ENCODE data around the gene TGM5.
"Not testable (repeated sequence)": the region's sequence is repeated elsewhere in the genome, so short reads cannot be mapped to it uniquely, and the experiment has no call there.

TGM5 gene

GRCh38 chr15:43273243-43273642, 6.5 kb upstream of the TGM5 start:
- Histone ChIP-seq H3K36me3 (ENCODE audit: control insufficient read depth, low read length) (no peaks in the 10 kb centered on the region), H3K79me2 (ENCODE audit: control insufficient read depth, low read length) (no peaks in the 10 kb centered on the region), H3K9me2 (replicated peaks; ENCODE audit: control insufficient read depth, low read length) (no peaks in the 10 kb centered on the region), H3K4me2 (ENCODE audit: low read length) (no peak overlapping the region), H4K20me1 (ENCODE audit: control insufficient read depth, insufficient read depth, low read depth, low read length) (no peaks in the 10 kb centered on the region), H3K27me3 (ENCODE audit: control insufficient read depth, low read length) (no peaks in the 10 kb centered on the region), H3K4me3 (ENCODE audit: low read length) (no peak overlapping the region), H3K27ac (ENCODE audit: low read depth, low read length) (no peak overlapping the region), H3K9me3 (ENCODE audit: control insufficient read depth, insufficient read depth, low read length) (peaks cover 4% of the 10 kb centered on the region; the same call in 1 of the 2 replicates), H3F3A (ENCODE audit: control insufficient read depth, insufficient read depth) (no peaks in the 10 kb centered on the region), H3K4me1 (ENCODE audit: control insufficient read depth, low read length) (peaks cover 16% of the 10 kb centered on the region)
- TF ChIP-seq CTCF (IDR thresholded peaks at IDR 0.05; ENCODE audit: low read depth, low read length, poor library complexity, severe bottlenecking) (no peak), EZH2phosphoT487 (IDR thresholded peaks at IDR 0.05; ENCODE audit: borderline replicate concordance, low read length) (no peak)

- not testable (repeated sequence) for H4K20me1 ChIP-seq (ENCODE audit: control insufficient read depth, insufficient read depth, low read depth, low read length); H3K9me3 ChIP-seq (ENCODE audit: control insufficient read depth, insufficient read depth, low read length); H3K36me3 ChIP-seq (ENCODE audit: control insufficient read depth, low read length); H3K4me2 ChIP-seq (ENCODE audit: low read length); H3K4me3 ChIP-seq (ENCODE audit: low read length); H3K9me2 ChIP-seq (replicated peaks; ENCODE audit: control insufficient read depth, low read length); H3K79me2 ChIP-seq (ENCODE audit: control insufficient read depth, low read length); H3K27me3 ChIP-seq (ENCODE audit: control insufficient read depth, low read length); H3K27ac ChIP-seq (ENCODE audit: low read depth, low read length); H3F3A ChIP-seq (ENCODE audit: control insufficient read depth, insufficient read depth)
- H3K4me1 ChIP-seq (ENCODE audit: control insufficient read depth, low read length), result peaks cover 16% of the 10 kb centered on the region
Observed at GRCh38 chr15:43271908-43272307, 5.2 kb upstream of the TGM5 start.

GRCh38 chr15:43270676-43271306, 4.1 kb upstream of the TGM5 start:
- no peak overlapping the region for H3K27ac ChIP-seq (ENCODE audit: low read depth, low read length)
- no peaks in the 10 kb centered on the region for H3K36me3 ChIP-seq (ENCODE audit: control insufficient read depth, low read length)
- peak overlapping the region; percentile 61 for H3K4me2 ChIP-seq (ENCODE audit: low read length)
- no peaks in the 10 kb centered on the region for H3K27me3 ChIP-seq (ENCODE audit: control insufficient read depth, low read length)
- peaks cover 16% of the 10 kb centered on the region for H3K4me1 ChIP-seq (ENCODE audit: control insufficient read depth, low read length)
- no peak for TF ChIP-seq CTCF (IDR thresholded peaks at IDR 0.05; ENCODE audit: low read depth, low read length, poor library complexity, severe bottlenecking)
- TF ChIP-seq EZH2phosphoT487 (IDR thresholded peaks at IDR 0.05; ENCODE audit: borderline replicate concordance, low read length), result no peak
- no peaks in the 10 kb centered on the region for H3K9me2 ChIP-seq (replicated peaks; ENCODE audit: control insufficient read depth, low read length)
- peak overlapping the region; percentile 24; the same call in 1 of the 2 replicates for H3K4me3 ChIP-seq (ENCODE audit: low read length)
- no peaks in the 10 kb centered on the region for H3K79me2 ChIP-seq (ENCODE audit: control insufficient read depth, low read length)
- H4K20me1 ChIP-seq (ENCODE audit: control insufficient read depth, insufficient read depth, low read depth, low read length), result no peaks in the 10 kb centered on the region
- no peaks in the 10 kb centered on the region for H3F3A ChIP-seq (ENCODE audit: control insufficient read depth, insufficient read depth)
- H3K9me3 ChIP-seq (ENCODE audit: control insufficient read depth, insufficient read depth, low read length), result peaks cover 4% of the 10 kb centered on the region; the same call in 1 of the 2 replicates

GRCh38 chr15:43270113-43270665, 3.5 kb upstream of the TGM5 start:
- Histone ChIP-seq H3K4me2 (ENCODE audit: low read length) (peak overlapping the region; percentile 61), H3K9me3 (ENCODE audit: control insufficient read depth, insufficient read depth, low read length) (peaks cover 4% of the 10 kb centered on the region; the same call in 1 of the 2 replicates), H3F3A (ENCODE audit: control insufficient read depth, insufficient read depth) (no peaks in the 10 kb centered on the region), H3K27me3 (ENCODE audit: control insufficient read depth, low read length) (0 out of 2 replicates have a peak, but pooled peaks cover 2% of the 10 kb centered on the region), H4K20me1 (ENCODE audit: control insufficient read depth, insufficient read depth, low read depth, low read length) (no peaks in the 10 kb centered on the region), H3K79me2 (ENCODE audit: control insufficient read depth, low read length) (no peaks in the 10 kb centered on the region), H3K27ac (ENCODE audit: low read depth, low read length) (no peak overlapping the region), H3K36me3 (ENCODE audit: control insufficient read depth, low read length) (no peaks in the 10 kb centered on the region), H3K4me1 (ENCODE audit: control insufficient read depth, low read length) (peaks cover 16% of the 10 kb centered on the region), H3K9me2 (replicated peaks; ENCODE audit: control insufficient read depth, low read length) (no peaks in the 10 kb centered on the region), H3K4me3 (ENCODE audit: low read length) (no peak overlapping the region)
- TF ChIP-seq CTCF (IDR thresholded peaks at IDR 0.05; ENCODE audit: low read depth, low read length, poor library complexity, severe bottlenecking) (no peak), EZH2phosphoT487 (IDR thresholded peaks at IDR 0.05; ENCODE audit: borderline replicate concordance, low read length) (no peak)

Measured in DOHH2 (cell line).